B cell (primary cell): Measurements from ENCODE around the gene EDAR. TPM values are rescaled to one million over a fixed set of nuclear protein-coding genes. Genes with fewer than 3 reads are reported as not detected.
A peak's percentile ranks its signal among the peaks of the same experiment; 100 is the strongest.

Experiments
- ATAC-seq: fragments of 200-7000 bp; cut with Tn5 transposase; one replicate; pipeline ENCODE4 v1.10.0; 2021; ENCODE audit warnings: low read depth, mild to moderate bottlenecking, moderate number of reproducible peaks, moderate library complexity
- CTCF ChIA-PET: fragments of 350-600 bp; sonication (Branson Sonifier 250); formaldehyde crosslinking; loops from one replicate; lab custom pipeline; 2021; ENCODE audit warnings: antibody characterized with exemption, inconsistent platforms; lab: Charles Lee
- POLR2A ChIA-PET: fragments of 350-600 bp; sonication (Branson Sonifier 250); formaldehyde crosslinking; loops from one replicate; lab custom pipeline; 2021; ENCODE audit warnings: antibody characterized with exemption; lab: Charles Lee
- DNase-seq: peaks from one replicate; pipeline ENCODE4 v3.0.0; 2013
- H2AFZ ChIP-seq: 2 replicates; pipeline ENCODE4 v1.6.1; 2012; ENCODE audit warnings: mild to moderate bottlenecking, low read depth, low read length; ENCODE audit not compliant: insufficient read depth, poor library complexity, severe bottlenecking
- H3K27ac ChIP-seq, 2 donors: 1 replicate in 1 of 2; 2 replicates in 1 of 2; pipeline ENCODE4 v1.5.1; 2012 to 2013; ENCODE audit warnings: low read length in 2 of 2, mild to moderate bottlenecking in 2 of 2, moderate library complexity in 1 of 2
- H3K27me3 ChIP-seq, 4 experiments: fragments of 200-600 bp in 1 of 4; sonication (generic) in 1 of 4; replicated peaks in 1 of 4; 1 replicate in 2 of 4; 2 replicates in 2 of 4; pipeline versions ENCODE4 v1.6.1 to v1.7.0; 2013 to 2016; ENCODE audit warnings: low read length in 3 of 4, mild to moderate bottlenecking in 2 of 4, mixed read lengths in 1 of 4, moderate library complexity in 1 of 4; ENCODE audit not compliant: insufficient read depth in 4 of 4, control insufficient read depth in 3 of 4; ENCODE audit errors: control extremely low read depth in 1 of 4
- H3K36me3 ChIP-seq, 2 experiments: replicated peaks in 1 of 2; 1 replicate in 1 of 2; 2 replicates in 1 of 2; pipeline versions ENCODE4 v1.6.1 to v1.7.1; 2013; ENCODE audit warnings: low read length in 1 of 2; ENCODE audit not compliant: insufficient read depth in 2 of 2, control insufficient read depth in 1 of 2; ENCODE audit errors: control extremely low read depth in 1 of 2, extremely low read depth in 1 of 2
- H3K4me1 ChIP-seq, 2 donors: fragments of 200-600 bp in 1 of 2; sonication (generic) in 1 of 2; 1 replicate in 1 of 2; 2 replicates in 1 of 2; pipeline versions ENCODE4 v1.5.1 to v1.6.1; 2013 to 2017; ENCODE audit warnings: low read length in 2 of 2; ENCODE audit not compliant: control insufficient read depth in 2 of 2, insufficient read depth in 2 of 2
- H3K4me2 ChIP-seq: replicated peaks from 2 replicates; pipeline ENCODE3; 2012; ENCODE audit warnings: mild to moderate bottlenecking, low read depth, low read length; ENCODE audit not compliant: poor library complexity, severe bottlenecking
- H3K4me3 ChIP-seq, 5 experiments: fragments of 200-600 bp in 1 of 5; sonication (generic) in 1 of 5; 1 replicate in 3 of 5; 2 replicates in 2 of 5; pipeline versions ENCODE4 v1.5.1 to v1.7.0; 2011 to 2016; ENCODE audit warnings: low read length in 4 of 5, mild to moderate bottlenecking in 4 of 5, low read depth in 2 of 5, control low read depth in 1 of 5, moderate library complexity in 1 of 5; ENCODE audit not compliant: insufficient read depth in 1 of 5; ENCODE audit errors: control extremely low read depth in 1 of 5, extremely low read depth in 1 of 5
- H3K79me2 ChIP-seq: fragments of 200-600 bp; sonication (generic); one replicate; pipeline ENCODE4 v1.6.0; 2016; ENCODE audit warnings: low read length; ENCODE audit not compliant: control insufficient read depth, insufficient read depth
- H3K9ac ChIP-seq: fragments of 200-600 bp; sonication (generic); 2 replicates; pipeline ENCODE4 v1.6.1; 2017; ENCODE audit warnings: mild to moderate bottlenecking, low read length, moderate library complexity
- H3K9me3 ChIP-seq, 3 donors: one replicate each; pipeline versions ENCODE4 v1.6.1 to v1.7.1; 2013; ENCODE audit warnings: low read length in 2 of 3; ENCODE audit not compliant: control insufficient read depth in 2 of 3, insufficient read depth in 1 of 3; ENCODE audit errors: control extremely low read depth in 1 of 3
- H4K20me1 ChIP-seq: 2 replicates; pipeline ENCODE4 v1.6.0; 2012; ENCODE audit warnings: mild to moderate bottlenecking, low read length; ENCODE audit not compliant: insufficient read depth, control insufficient read depth, poor library complexity, severe bottlenecking
- H3K27ac Mint-ChIP-seq: one replicate; pipeline ENCODE4 v1.8.0; 2021; ENCODE audit warnings: mixed read lengths
- H3K27me3 Mint-ChIP-seq: one replicate; pipeline ENCODE4 v1.8.0; 2021; ENCODE audit warnings: mixed read lengths
- H3K4me1 Mint-ChIP-seq: one replicate; pipeline ENCODE4 v1.8.0; 2021; ENCODE audit warnings: mixed read lengths
- H3K4me3 Mint-ChIP-seq: one replicate; pipeline ENCODE4 v1.8.0; 2021; ENCODE audit warnings: mixed read lengths
- H3K9me3 Mint-ChIP-seq: one replicate; pipeline ENCODE4 v1.8.0; 2022; ENCODE audit warnings: mixed read lengths; ENCODE audit not compliant: insufficient read depth
- CTCF ChIP-seq: fragments of 200-600 bp; IDR thresholded peaks from one replicate; pipeline ENCODE4 v1.8.0; 2022; ENCODE audit warnings: antibody characterized with exemption, mild to moderate bottlenecking
- EZH2 ChIP-seq: IDR thresholded peaks from 2 replicates; pipeline ENCODE4 v1.6.1; 2012; ENCODE audit warnings: borderline replicate concordance, low read depth, mild to moderate bottlenecking, moderate library complexity, low read length; ENCODE audit not compliant: insufficient read depth, poor library complexity, severe bottlenecking
- WGBS: methylation state at CpG from one replicate; pipeline ENCODE4 v1.1.5; 2013; ENCODE audit warnings: missing lambda C conversion rate; ENCODE audit not compliant: insufficient coverage; 5-methylcytosine and 5-hydroxymethylcytosine counted together
- intact Hi-C: fragments of 100-400 bp; cut with micrococcal nuclease; formaldehyde crosslinking; loops from one replicate; pipeline ENCODE4 v1.10.0; 2022
- polyA plus RNA-seq: library from polyadenylated mRNA; depleted of rRNA; stranded (reverse); fragments of >200 nt; gene quantifications from 2 replicates; pipeline ENCODE4 v1.2.3, GENCODE V29; 2012
- total RNA-seq, 2 donors: library from RNA; stranded (reverse); fragments of 120-200 nt in 1 of 2; gene quantifications; 1 replicate in 1 of 2; 2 replicates in 1 of 2; pipeline versions ENCODE4 v1.2.3 to v1.2.4, GENCODE V29; 2013 to 2022

EDAR gene
- total and polyA plus RNA-seq, 2 donors (not counting 1 experiment from before 2014, with no cell fraction given), result 0.03 TPM; not detected in 1

- no peaks in the 10 kb centered on the region for H3K79me2 ChIP-seq
- no peaks in the 10 kb centered on the region for H3K36me3 ChIP-seq
- H3K27ac Mint-ChIP-seq, result no peak overlapping the region
- intact Hi-C loops, result no loop called here
- no peak overlapping the region for H3K4me3 Mint-ChIP-seq
- no peaks in the 10 kb centered on the region for H3K4me1 ChIP-seq
- no peak overlapping the region for H3K4me3 ChIP-seq
- no peaks in the 10 kb centered on the region for H3K4me1 Mint-ChIP-seq
- ChIA-PET CTCF (interaction anchor here (0.7 to 2.8 kb wide), 3 partner anchors 12 to 586 kb away, joined by 3 to 9 read pairs (median 8); no protein-coding TSS in a partner anchor), POLR2A (no interaction called here)
- peaks cover 12% of the 10 kb centered on the region for H3K27me3 Mint-ChIP-seq
- TF ChIP-seq CTCF, result peak; percentile 52
- TF ChIP-seq EZH2, result no peak
- H3K4me2 ChIP-seq, result no peak overlapping the region
- H3K9ac ChIP-seq, result no peak overlapping the region
- peak; percentile 16 for DNase-seq
- no peak for ATAC-seq
- no peaks in the 10 kb centered on the region for H3K9me3 ChIP-seq
- no peaks in the 10 kb centered on the region for H4K20me1 ChIP-seq
- no peaks in the 10 kb centered on the region for H3K9me3 Mint-ChIP-seq
- H3K27ac ChIP-seq, result no peak overlapping the region
- no peaks in the 10 kb centered on the region for H3K27me3 ChIP-seq
- WGBS, result 89% methylated on average over 8 of the region's 8 CpGs
- H2AFZ ChIP-seq, result no peak overlapping the region
Measured at GRCh38 chr2:108927936-108928659, 60.9 kb downstream of the EDAR start.

- no peak for ATAC-seq
- Histone ChIP-seq H3K79me2 (no peaks in the 10 kb centered on the region), H3K27ac (no peak overlapping the region), H3K4me3 (no peak overlapping the region), H3K27me3 (no peaks in the 10 kb centered on the region), H3K4me2 (no peak overlapping the region), H3K9ac (no peak overlapping the region), H3K4me1 (no peaks in the 10 kb centered on the region), H3K9me3 (no peaks in the 10 kb centered on the region), H3K36me3 (no peaks in the 10 kb centered on the region), H4K20me1 (no peaks in the 10 kb centered on the region), H2AFZ (no peak overlapping the region)
- intact Hi-C loops, result no loop called here
- Mint-ChIP-seq H3K9me3 (no peaks in the 10 kb centered on the region), H3K27me3 (peaks cover 10% of the 10 kb centered on the region), H3K27ac (no peak overlapping the region), H3K4me3 (no peak overlapping the region), H3K4me1 (no peaks in the 10 kb centered on the region)
- ChIA-PET CTCF (interaction anchor here (2.8 kb wide), 1 partner anchor 11 kb away, joined by 8 read pairs; no protein-coding TSS in a partner anchor), POLR2A (no interaction called here)
- 92% methylated on average over 7 of the region's 7 CpGs for WGBS
- no peak for TF ChIP-seq CTCF
- TF ChIP-seq EZH2, result no peak
- DNase-seq, result no peak
Measured at GRCh38 chr2:108927405-108927804, 61.6 kb downstream of the EDAR start.
